GM21381 (cell line): ENCODE measurements around the gene POFUT2.

Source experiments
- ATAC-seq: cut with Tn5 transposase; IDR thresholded peaks from one replicate; pipeline ENCODE4 v1.9.1; 2021; ENCODE audit warnings: mild to moderate bottlenecking, moderate library complexity; ENCODE audit not compliant: unreplicated experiment

The POFUT2 gene

DNA sequence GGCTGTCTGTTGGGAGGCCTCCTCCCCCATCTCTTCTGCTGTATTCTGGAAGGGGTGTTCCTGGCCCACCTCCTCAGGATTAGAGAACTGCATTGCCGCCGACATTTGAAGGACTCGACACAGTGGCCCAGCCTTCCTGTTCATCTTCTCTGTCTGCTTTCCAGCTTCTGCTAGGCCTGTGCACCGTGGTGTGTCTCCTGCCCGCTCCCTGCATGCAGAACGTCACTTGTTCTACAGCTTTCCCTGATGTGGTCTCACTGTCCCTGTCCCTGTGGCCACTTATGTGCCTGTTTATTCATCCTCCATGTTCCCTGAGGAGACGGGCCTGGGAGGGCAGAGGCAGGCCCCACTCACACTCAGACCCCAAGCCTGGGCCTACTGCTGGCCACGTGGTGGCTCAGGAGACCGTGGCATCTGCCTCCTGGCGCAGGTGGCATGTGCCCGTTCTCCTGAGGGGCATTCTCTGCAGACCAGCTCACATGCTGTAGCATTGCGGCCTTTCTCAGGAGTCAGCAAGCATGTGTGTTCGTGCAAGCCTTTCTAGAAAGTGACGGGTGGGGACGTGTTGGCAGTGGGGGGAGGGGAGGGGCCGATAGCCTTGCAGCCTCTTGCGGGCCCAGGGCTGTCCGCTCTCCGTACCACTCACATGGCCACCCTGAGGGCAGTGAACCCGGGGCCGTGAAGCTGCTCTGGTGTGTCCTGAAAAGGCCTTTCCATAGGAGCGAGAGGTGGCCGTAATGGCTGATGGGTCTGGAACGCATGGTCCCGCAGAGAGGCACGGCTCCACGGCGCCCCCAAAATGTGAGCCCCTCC, 35.9 kb downstream of the POFUT2 start:
- no peak for ATAC-seq

DNA sequence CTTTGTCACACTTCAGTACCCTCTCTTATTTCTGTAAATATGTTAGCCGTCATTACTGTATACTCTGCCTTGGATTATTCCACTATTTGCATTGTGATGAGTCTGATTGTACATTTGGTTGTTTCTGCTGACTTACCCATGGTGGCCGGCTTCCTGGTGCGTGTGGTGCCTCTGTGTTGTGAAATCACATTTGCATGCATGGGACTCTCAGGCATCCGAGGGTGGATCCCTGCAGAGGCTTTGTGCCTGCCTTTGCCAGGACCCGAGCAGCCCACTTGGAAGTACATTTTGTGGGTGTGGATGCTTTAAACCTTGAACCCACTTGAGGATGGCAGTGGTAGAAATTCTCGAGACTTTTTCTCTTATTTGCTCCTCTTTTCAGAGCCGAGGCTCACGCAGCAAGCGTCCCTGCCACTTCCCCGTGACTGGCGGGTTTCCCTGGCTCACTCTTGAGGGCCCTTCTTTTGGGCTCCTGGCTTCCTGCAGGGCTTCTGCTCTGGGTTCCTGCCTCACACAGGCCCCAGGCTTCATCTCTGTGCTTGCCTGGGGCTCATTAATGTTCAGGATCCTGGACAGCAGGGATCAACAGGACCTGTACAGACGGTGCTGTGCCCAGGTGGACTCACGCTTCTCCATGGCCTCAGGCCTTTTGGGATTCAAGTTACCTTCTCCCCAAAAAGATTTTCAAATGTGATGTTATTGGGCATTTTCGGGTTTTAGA, 36.6 kb downstream of the POFUT2 start:
- ATAC-seq, result no peak

DNA sequence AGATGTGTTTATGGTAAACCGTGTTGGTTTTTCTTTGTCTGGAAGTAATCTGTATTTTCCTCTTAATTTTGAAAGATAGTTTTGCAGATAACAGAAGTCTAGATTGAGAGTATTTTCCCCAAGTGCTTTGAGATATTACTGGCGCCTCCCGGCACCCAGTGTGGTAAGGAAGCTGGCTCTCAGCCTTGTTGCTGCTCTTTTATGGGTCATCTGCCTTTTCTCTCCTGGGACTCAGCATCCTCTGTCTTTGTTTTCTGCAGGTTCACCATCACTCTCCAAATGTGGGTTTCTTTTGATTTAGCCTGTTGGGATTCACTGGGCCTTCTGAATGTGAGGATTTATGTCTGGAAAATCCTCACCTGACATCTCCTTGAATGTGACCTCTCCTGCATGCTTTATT, 37.4 kb downstream of the POFUT2 start:
- no peak for ATAC-seq

DNA sequence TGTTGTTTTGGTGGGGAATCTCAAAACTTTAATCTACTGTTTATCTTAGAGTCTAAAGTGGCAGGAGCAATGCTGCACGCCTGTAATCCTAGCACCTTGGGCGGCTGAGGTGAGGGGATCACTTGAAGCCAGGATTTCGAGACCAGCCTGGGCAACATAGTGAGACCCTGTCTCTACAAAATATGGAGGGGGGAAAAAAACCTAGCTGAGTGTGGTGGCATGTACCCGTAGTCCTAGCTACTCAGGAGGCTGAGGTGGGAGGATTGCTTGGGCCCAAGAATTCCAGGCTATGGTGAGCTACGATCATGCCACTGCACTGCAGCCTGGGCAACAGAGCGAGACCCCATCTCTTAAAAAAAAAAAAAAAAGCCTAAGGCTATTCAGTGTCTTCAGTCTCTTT, 38.1 kb downstream of the POFUT2 start:
- no peak for ATAC-seq

DNA sequence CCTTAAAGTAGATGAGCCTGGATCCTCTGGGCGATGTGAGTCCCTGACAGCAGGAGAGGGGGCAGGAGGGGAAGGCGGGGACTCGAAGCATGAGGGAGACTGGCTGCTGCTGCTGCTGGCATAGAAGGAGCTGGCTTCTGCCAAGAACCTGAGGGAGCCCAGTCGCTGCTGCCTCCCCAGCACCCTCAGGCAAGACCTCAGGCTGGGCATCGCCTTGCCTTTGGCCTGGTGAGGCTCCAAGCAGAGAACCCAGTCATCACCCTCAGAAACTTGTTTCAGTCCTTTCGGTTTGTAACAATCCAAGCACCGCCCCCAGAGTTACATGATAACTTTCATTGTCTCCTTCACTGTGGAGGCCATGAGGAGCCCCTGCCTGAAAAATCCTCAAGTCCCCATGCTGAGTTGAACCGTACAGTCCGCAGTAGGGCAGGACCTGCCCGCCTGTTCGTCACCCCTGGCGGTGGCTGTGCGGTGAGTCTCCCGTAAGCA, 38.8 kb downstream of the POFUT2 start:
- ATAC-seq, result no peak

DNA sequence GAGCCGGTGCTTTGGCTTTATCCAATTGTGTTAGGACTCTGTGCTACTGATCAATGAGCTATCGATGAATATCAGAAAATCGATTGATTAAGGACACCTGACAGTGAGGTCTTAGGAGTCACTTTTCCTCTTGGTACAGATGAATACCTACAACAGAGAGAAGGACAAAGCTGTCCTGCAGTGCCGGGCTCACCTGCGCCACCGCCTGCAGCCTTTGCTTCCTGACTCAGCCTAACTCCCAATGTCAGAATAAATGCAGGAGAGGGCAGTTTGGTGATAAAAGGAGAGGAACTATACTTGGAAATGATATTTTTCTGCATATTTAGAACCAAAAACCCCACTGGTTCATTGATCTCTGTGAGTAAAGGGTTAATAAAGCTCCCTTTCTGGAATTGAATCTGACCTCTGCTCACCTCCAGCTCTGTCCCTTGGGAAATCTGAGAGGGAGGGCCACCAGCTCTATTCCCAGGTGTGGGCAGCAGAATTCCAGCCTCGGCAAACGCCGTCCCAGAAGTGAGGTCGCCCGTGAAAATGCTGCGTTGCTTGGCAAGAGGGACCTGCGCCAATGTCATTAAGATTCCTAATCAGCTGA, 39.3 kb downstream of the POFUT2 start:
- no peak for ATAC-seq

DNA sequence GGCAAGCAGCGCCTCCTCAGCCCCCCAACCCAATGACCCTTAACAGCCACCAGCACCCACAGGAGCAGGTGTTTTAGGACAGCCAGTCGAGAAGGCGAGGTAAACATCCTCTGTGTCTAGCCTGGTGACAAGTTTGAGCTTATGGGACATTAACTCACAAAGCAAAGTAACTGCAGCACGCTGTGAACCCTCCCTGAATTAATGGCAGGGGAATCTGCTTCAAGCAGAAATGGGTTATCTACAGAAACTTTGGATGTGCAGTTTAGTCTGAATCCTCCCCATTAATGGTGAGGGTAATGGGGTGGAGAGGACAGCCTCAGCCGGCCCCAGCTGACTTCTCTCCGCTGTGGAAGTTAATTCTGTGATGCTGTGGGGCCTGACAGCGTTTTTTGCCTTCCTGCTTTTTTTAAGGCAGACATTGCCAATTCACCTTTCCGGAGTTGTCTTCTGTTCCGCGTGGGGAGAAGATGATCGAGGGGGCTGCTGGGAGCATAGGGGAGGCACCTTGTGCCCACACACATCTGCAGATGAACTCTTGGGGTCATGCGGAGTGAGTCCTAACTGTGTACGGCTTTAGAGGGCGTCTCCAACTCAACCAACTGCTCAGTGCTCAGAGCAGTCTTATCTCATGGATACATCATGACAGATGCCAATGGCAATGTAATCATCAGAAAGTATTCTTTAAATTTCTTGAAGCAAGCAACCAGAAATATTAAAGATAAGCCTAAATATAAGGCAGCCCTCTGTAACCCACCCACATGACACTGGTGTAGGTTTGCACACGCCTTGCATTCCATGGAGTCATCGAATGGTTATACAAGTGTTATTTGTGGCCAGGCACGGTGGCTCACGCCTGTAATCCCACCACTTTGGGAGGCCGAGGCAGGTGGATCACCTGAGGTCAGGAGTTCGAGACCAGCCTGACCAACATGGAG, 41.0 kb downstream of the POFUT2 start:
- no peak for ATAC-seq

DNA sequence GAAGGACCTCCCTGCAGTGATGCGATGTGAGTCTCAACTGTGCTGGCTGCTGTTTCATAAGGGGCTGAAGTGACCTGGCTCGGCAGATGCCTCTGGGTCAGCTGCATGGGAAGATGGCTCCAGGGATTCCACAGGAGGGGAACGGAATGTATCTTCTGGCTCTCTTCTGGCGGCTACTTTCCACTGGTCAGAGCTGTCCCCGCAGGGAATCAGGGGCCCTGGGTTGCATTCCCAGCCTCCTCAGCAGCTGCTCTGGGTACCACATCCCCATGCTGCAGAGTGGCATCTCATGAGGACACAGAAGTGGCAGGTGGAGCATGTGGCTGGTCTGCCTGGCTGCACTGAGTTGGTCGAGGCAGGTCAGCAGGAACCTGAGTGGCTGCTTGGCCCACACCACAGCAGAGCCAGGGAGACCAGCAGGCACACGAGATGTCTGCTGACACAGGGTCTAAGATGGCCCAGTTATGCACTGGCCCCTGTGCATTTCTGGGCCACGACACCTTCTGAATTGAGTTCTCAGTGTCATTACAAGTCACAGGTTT, 42.8 kb downstream of the POFUT2 start:
- ATAC-seq, result no peak

DNA sequence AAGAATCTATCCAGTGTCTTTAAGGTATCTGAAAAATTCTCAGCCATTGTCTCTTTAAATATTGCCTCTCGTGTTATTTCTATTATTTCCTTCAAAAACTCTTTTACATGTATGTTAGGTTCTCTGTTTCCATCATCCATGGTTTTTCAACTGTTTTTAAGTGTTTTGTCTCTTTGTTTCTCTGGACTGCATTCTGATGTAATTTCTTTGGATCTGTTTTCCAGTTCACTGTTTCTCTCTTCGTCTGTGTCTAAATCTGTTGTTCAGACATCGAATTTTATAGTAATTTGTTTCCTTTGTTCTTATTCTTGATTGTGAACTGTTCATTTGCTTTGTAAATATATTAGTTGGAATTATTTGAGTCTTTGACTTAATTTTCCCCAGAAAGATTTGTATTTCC, 44.1 kb downstream of the POFUT2 start:
- ATAC-seq, result no peak

DNA sequence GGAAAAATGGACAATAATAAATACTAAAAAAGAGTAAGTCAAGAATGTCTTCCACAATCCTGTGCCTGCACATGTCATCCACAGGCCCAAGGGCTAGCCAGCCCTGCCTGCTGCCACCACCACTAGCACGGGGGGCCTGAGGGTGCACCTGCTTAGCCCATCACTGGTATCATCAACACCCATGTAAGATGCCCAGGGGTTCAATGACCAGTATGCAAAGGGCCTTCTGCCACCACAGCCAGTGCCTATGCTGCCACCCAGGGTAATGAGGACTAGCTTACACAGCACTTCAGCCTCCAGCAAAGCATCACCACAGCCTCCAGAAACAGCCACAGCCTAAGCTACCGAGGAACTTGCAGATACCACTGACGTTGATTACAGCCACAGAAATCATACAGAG, 46.3 kb downstream of the POFUT2 start:
- no peak for ATAC-seq

DNA sequence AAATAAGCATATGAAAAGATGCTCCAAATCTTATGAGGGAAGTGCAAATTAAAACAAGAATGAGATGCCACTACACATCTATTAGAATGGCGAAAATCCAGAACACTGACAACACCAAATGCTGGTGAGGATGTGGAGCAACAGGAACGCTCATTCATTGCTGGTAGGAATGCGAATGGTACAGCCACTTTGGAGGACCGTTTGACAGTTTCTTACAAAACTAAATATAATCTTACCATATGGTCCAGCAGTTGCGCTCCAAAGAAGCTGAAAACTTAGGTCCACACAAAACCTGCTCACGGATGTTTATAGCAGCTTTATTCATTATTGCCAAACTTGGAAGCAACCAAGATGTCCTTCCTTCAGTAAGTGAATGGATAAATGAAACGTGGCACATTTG, 50.3 kb downstream of the POFUT2 start:
- no peak for ATAC-seq

DNA sequence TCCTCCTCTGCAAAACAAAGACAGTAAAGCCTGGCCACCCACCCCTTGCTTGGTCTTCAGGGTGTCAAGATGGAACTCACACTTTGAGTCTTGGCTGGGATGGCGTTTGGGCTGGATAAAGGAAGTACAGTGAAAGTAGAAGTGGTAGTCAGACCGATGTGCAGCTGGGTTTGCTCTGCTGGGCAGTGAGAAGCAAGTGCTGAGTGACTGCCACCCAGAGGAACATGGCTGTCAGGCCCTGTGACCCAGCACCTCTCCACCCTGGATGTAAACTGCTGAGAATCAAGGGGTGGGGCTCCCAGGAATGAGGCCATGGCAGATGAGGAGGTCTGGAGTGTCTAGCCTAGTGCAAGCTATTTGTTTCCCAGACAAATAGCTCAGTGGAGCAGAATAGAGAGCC, 51.2 kb downstream of the POFUT2 start:
- no peak for ATAC-seq

DNA sequence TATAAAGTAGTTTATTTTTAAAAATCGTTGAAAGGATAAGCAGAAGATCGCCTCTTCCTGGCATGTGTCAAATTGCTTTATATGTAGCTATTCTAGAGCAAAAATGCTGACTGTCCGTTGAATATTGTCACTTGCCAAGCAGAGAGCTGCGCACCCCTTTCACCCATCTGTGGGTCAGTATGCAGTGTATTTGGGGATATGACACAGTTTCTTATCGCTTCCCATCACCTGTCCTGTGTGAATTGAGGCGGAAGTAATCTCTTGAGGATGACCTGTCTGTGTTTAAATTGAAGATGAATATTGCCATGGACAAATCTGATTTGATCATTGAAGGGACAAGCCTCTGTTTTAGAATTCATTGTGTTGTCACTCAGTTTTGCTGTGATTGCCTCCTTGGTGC, 52.2 kb downstream of the POFUT2 start:
- ATAC-seq, result no peak

DNA sequence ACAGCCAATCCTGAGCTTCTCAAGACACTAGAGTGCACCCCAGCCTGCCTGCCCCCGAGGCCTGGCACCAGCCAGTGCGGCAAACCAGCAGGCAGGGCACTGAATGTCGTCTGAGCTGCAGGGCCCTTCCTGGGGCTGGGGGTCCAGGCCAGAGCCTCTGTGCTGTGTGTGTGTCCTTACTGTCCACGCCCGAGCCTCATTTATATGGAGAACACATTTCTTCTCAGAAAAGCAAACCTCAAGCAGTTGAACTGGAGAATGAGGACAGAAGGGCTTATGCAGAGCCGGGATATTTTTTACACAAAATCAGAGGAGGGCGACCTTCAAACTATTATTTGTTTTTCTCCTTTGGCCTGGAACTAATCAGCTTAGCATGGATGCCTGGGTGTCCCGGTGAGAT, 52.7 kb downstream of the POFUT2 start:
- no peak for ATAC-seq

DNA sequence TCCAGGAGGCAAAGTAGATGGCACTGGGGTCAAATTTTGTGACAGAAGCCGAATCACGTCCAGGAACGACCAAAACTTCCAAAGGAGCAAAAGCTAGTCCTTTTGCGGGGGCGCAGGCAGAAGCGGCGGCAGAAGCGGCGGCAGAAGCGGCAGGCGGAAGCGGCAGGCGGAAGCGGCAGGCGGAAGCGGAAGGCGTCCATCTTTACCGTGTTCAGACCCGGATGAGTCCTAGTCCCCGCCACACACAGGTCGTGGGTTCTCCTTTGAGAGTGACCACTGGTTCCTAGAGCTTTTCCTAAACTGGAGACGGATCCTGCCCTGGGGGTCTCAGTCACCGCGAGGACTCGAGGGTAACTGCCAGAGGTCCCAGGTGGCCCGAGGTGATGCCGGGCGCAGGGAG, 53.6 kb downstream of the POFUT2 start:
- no peak for ATAC-seq

DNA sequence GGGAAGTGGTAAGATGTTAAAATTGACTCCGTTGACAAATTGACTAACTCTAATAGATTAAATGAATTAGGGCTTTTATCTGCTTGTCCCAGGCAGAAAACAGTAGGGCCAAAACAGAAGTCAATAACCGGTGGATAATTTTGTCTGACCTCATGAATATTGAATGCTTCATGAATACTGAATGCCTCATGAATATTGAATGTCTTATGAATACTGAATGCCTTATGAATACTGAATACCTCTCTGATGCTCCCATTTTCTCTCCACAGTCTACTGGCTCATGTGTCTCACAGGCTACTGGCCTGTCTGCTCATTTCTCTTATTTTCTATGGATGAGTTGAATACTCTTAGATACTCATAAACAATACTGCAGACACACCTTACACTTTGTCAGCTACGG, 56.0 kb downstream of the POFUT2 start:
- no peak for ATAC-seq

DNA sequence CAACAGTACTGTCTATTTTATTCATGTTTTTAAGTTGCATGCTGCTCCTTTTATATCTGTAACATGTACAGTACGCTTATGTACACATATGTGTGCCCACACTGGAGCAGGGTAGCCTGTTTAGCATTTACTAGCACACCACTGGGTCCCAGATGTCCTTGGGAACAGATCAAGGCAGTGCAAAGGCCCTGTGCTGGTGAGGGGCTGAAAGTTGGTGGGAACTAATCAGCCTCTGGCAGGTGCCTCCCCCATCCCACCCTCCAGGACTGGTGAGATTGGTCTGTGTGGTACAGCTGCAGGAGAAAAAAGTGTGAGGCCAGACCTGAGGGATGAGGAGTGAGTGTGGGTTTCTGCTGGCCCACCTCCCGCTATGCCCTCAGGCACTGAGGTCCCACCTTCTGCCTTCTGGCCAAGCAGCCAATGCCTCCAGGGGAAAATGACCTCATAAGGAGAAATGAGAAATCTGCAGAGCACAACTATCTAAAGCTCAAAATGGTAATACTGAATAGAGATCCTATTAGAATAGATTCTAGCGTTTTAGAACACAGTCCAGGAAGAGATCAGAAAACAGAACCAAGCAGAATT, 58.9 kb downstream of the POFUT2 start:
- ATAC-seq, result no peak

DNA sequence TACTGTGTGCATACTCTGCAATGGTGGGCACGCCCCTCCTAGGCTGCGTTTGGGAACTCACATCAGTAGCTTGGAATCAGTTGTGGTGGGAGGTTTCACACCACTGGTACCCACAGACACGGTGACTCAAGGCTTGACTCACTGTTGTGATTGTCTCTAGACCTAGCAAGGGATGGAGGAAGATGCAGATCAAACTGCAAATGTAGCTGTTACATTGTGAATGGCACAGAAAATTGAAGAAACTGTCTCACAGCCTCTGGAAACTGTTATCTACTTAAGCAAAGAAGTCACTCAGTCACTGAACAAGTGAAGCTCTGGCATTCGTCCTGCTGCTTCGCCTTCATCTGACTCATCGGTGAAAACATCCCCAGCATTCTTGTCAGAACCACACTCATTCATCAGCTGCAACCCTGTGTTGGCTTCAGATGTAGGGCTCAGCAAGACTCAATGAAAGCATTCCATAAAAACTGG, 59.5 kb downstream of the POFUT2 start:
- ATAC-seq, result no peak

DNA sequence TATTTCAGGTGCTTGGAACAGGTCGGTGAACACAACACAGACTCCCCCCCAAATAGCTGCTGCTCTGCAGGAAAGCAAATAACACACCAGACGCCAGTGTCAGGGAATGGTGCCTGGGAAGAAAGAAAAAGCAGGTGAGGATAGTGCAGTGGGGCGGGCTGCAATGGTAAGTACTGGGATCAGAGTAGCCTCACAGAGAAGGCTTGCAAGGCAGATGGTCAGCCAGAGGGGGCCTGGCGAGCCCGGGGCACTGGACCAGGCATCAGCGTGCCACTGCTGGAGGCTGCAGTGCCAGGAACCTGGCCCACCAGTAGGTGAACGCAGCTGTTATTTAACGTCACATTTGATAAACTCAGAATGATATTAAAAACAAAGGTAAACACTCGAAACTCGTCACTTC, 60.0 kb downstream of the POFUT2 start:
- no peak for ATAC-seq
